Naive thymus-derived CD8-positive, alpha-beta T cell (primary cell): ENCODE measurements around the gene DOCK6. TPM values are rescaled to one million over a fixed set of nuclear protein-coding genes. Genes with fewer than 3 reads are reported as not detected.
A peak's percentile ranks its signal among the peaks of the same experiment; 100 is the strongest.

ENCODE experiments used
- ATAC-seq, 2 donors: fragments of 150-1000 bp; cut with Tn5 transposase in 1 of 2; sonication (Bioruptor Pico), chemical (Tn5 transposase) in 1 of 2; 1 replicate in 1 of 2; 2 replicates in 1 of 2; pipeline ENCODE4 v1.10.0; 2021; ENCODE audit warnings: mild to moderate bottlenecking in 2 of 2, moderate library complexity in 2 of 2
- POLR2A ChIA-PET: fragments of 350-600 bp; sonication (Branson Sonifier 250); formaldehyde crosslinking; loops from one replicate; lab custom pipeline; 2021; ENCODE audit warnings: antibody characterized with exemption; lab: Charles Lee
- DNase-seq, 10 donors: peaks; one replicate each; pipeline versions ENCODE4 v3.0.0 to v3.0.0-alpha.2; 2020 to 2022
- H3K27ac Mint-ChIP-seq, 10 donors: one replicate each; pipeline ENCODE4 v1.8.0; 2020 to 2022; ENCODE audit warnings: mild to moderate bottlenecking in 10 of 10, mixed read lengths in 10 of 10, moderate library complexity in 4 of 10, inconsistent platforms in 1 of 10
- H3K27me3 Mint-ChIP-seq, 5 donors: one replicate each; pipeline ENCODE4 v1.8.0; 2021 to 2022; ENCODE audit warnings: mixed read lengths in 5 of 5
- H3K36me3 Mint-ChIP-seq, 3 donors: one replicate each; pipeline ENCODE4 v1.8.0; 2020 to 2022; ENCODE audit warnings: mixed read lengths in 3 of 3, mild to moderate bottlenecking in 2 of 3, inconsistent platforms in 1 of 3
- H3K4me1 Mint-ChIP-seq, 4 donors: one replicate each; pipeline ENCODE4 v1.8.0; 2021 to 2022; ENCODE audit warnings: mixed read lengths in 4 of 4
- H3K4me3 Mint-ChIP-seq, 10 donors: one replicate each; pipeline ENCODE4 v1.8.0; 2020 to 2022; ENCODE audit warnings: mild to moderate bottlenecking in 10 of 10, mixed read lengths in 10 of 10, moderate library complexity in 6 of 10, inconsistent platforms in 1 of 10
- H3K9me3 Mint-ChIP-seq, 9 donors: one replicate each; pipeline ENCODE4 v1.8.0; 2020 to 2022; ENCODE audit warnings: mixed read lengths in 9 of 9, mild to moderate bottlenecking in 3 of 9, inconsistent platforms in 1 of 9, moderate library complexity in 1 of 9
- polyA plus RNA-seq, 3 donors: library from polyadenylated mRNA; unstranded; fragments of 300-500 nt; fragmentation: Illumina TruSeq; gene quantifications; one replicate each; pipeline ENCODE4 v1.2.3, GENCODE V29; 2021
- total RNA-seq, 8 experiments: library from RNA in 2 of 8; stranded (reverse) in 2 of 8; gene quantifications; one replicate each; pipeline ENCODE4 v1.2.3 and lab custom pipeline; 2021 to 2026

Gene DOCK6
- total and polyA plus RNA-seq, 5 experiments from 2014 or later = 0.16 to 0.34 TPM; not detected in 3

DNA sequence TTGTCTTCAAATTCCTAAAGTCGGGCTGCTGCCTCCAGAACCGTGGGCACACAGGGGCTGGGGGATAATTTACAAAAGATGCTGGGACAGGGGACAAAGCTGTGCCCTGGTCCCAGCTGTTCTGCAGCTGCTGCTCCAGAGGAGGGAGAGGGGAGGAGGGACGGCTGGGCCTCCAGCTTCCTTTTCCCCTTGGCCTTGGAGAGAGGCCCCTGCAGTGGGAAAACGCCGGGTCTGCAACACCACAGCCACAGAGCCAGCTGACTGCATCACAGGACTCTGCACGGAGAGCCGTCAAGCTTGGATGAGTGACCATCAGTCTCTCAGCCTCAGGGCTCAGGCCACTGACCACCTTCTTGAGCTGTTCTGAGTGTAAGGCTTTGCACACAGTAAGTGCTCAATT lies 6.1 kb downstream of the DOCK6 start:
- DNase-seq (no peak), ATAC-seq (no peak)
- POLR2A ChIA-PET = no interaction called here
- H3K4me3 Mint-ChIP-seq = no peak overlapping the region
- H3K27me3 Mint-ChIP-seq = peaks cover 6 to 19% (median 7%) of the 10 kb centered on the region in 5 donors
- H3K36me3 Mint-ChIP-seq = peaks cover 0 to 4% (median 0%) of the 10 kb centered on the region in 3 donors
- H3K27ac Mint-ChIP-seq = no peak overlapping the region
- H3K9me3 Mint-ChIP-seq = peaks cover 0 to 2% (median 0%) of the 10 kb centered on the region in 9 donors
- H3K4me1 Mint-ChIP-seq = peaks cover 0 to 4% (median 2%) of the 10 kb centered on the region in 4 donors

DNA sequence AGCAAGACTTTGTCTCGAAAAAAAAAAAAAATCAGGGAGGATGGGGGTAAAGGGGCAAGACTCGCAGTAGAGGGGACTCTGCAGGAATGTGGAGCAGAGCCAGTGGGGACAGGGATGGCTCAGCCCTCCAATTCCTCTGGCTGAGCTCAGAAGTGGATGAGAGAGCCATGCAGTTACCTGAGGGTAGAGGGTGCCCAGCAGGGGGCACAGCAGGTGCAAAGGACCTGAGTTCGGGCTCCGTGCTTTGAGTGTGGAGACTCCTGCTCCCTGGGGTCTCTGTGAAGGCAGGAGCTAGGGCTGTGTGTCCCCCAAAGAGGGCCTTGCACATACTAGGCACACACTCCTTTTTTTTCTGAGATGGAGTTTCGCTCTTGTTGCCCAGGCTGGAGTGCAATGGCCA lies 7.7 kb downstream of the DOCK6 start:
- H3K4me1 Mint-ChIP-seq = no peaks in the 10 kb centered on the region
- POLR2A ChIA-PET = no interaction called here
- DNase-seq (no peak), ATAC-seq (no peak)
- no peak overlapping the region for H3K4me3 Mint-ChIP-seq
- peaks cover 0 to 8% (median 3%) of the 10 kb centered on the region in 5 donors for H3K27me3 Mint-ChIP-seq
- peaks cover 0 to 2% (median 0%) of the 10 kb centered on the region in 3 donors for H3K36me3 Mint-ChIP-seq
- H3K9me3 Mint-ChIP-seq = no peaks in the 10 kb centered on the region
- no peak overlapping the region for H3K27ac Mint-ChIP-seq

DNA sequence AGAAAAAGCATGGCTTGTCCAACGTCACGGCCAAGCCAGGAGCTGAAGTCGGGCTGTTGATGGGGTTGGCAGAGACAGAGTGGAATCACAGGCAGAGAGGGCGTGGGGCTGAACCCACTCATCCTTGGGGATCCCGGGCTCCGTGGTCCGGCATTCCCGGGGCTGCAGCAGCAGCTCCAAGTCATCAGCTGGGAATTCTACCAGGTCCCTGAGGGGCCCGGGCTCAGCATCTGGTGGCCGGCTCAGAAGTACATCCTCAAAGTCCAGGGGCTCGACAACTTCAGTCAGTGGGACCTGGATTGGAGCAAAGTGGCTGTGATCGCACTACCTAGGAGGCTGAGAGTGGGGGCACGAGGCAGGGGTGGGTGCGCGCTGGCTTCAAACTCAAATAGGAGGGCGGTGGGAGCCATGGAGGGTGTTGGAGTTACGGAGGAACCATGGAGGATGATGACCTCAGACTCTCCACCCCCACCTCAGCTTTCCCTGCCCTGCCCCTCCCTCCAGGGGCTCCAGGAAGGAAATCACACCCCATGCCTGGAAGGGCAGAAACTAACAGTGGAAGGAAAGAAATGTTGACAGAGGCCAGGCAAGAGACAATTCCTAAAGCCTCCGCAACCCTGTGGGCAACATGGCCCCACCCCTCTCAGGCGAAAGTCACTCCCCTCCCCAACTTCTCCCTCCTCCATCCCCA lies 9.5 kb downstream of the DOCK6 start:
- POLR2A ChIA-PET = no interaction called here
- Mint-ChIP-seq H3K4me3 (no peak overlapping the region), H3K4me1 (no peaks in the 10 kb centered on the region), H3K27me3 (peaks cover 1 to 9% (median 4%) of the 10 kb centered on the region in 5 donors), H3K27ac (no peak overlapping the region), H3K36me3 (no peaks in the 10 kb centered on the region), H3K9me3 (no peaks in the 10 kb centered on the region)
- no peak for ATAC-seq
- no peak for DNase-seq

DNA sequence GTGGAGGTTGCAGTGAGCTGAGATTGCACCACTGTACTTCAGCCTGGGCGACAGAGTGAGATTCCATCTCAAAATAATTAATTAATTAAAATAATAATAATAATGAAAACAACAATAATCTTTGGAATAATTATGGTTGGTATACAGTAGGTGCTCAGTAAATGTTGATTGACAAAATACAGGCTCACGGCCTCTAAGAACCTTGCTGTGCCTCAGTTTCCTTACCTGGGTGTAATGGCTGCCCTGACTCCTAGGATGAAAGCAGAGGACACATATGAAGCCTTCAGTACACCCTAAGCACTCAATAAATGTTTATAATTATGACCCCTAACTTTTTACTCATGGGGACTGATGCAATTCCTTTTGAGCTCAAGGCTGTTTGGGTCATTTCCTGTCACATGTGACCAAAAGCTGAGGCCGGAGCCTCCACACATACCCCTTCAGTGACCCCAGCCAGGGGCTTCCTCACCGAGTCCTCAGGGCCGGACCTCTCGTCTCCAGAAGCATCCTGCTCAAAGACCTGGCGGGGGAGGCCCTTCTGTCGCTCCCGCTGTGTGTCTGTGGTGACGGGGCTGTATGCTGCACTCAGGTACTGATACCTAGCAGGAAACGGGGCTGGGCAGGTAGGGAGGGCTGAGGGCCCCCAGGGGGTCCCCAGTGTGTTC lies 10.5 kb downstream of the DOCK6 start:
- H3K4me1 Mint-ChIP-seq = no peaks in the 10 kb centered on the region
- no peak overlapping the region for H3K27ac Mint-ChIP-seq
- H3K36me3 Mint-ChIP-seq = peaks cover 0 to under 1% (median 0%) of the 10 kb centered on the region in 3 donors
- H3K4me3 Mint-ChIP-seq = no peak overlapping the region
- no peaks in the 10 kb centered on the region for H3K9me3 Mint-ChIP-seq
- DNase-seq (no peak), ATAC-seq (no peak)
- POLR2A ChIA-PET = no interaction called here
- H3K27me3 Mint-ChIP-seq = peaks cover 3 to 15% (median 9%) of the 10 kb centered on the region in 5 donors

DNA sequence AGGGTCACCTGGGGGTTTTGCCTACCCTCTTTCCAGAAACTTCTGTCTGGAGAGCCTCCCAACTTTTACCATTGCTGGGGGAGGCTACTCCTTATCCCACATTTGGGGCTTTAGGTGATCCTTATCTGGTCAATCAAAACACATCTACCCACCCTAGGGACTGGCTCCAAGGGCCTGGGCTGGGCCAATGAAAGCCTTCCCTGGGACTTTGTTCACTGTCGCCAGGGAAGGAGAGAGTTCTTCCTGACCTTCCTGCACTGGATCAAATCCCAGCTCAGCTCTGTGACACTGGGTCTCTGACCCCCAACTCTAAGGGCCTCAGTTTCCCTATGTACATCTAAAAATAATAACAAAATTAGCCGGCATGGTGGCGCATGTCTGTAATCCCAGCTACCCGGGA lies 11.1 kb downstream of the DOCK6 start:
- POLR2A ChIA-PET = no interaction called here
- Mint-ChIP-seq H3K27ac (no peak overlapping the region), H3K4me1 (no peaks in the 10 kb centered on the region), H3K27me3 (peaks cover 7 to 21% (median 14%) of the 10 kb centered on the region in 5 donors), H3K36me3 (peaks cover 0 to 3% (median 0%) of the 10 kb centered on the region in 3 donors), H3K9me3 (no peaks in the 10 kb centered on the region), H3K4me3 (no peak overlapping the region)
- no peak for ATAC-seq
- DNase-seq = no peak

DNA sequence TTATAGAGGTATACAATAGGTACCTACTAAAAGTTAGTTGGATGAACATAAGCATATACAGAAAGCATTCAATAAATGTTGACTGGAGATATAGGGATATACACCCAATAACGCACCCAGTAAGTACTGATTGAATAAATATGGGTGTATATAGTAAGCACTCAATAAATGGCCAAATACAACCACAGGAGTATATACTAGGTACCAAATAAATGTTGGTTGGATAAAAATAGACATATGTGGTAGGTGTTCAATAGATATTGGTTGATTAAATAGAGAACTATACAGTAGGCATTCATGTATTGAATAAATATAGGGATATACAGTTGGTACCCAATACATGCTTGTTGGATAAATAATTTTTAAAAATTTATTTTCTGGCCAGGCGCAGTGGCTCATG lies 13.5 kb downstream of the DOCK6 start:
- Mint-ChIP-seq H3K4me1 (peaks cover 0 to 2% (median 1%) of the 10 kb centered on the region in 4 donors), H3K27me3 (peaks cover 5 to 39% (median 16%) of the 10 kb centered on the region in 5 donors), H3K36me3 (peaks cover 0 to 3% (median 0%) of the 10 kb centered on the region in 3 donors), H3K9me3 (no peaks in the 10 kb centered on the region), H3K4me3 (no peak overlapping the region), H3K27ac (no peak overlapping the region)
- ATAC-seq = no peak
- POLR2A ChIA-PET = no interaction called here
- no peak for DNase-seq

DNA sequence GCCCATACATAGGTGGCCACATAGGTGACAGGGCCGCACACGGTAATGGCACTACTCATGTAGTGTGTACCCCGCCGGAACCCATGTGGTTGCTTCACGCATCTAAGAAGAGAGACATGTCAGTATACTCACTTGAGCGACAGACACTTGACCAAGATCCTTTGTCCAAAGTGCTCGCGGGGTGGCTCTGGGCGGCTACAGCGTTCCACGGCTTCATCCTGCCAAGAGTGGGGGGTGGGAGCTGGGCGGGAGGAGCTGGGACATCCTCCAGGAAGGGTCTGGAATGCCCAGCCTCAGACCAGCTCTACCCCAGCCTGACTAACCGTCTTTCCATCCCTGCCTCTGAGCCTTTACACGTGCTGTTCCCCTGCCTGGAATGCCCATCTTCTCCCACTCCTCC lies 14.4 kb downstream of the DOCK6 start:
- POLR2A ChIA-PET = interaction anchor here (0.6 kb wide), 1 partner anchor 17 kb away, joined by 3 read pairs; no protein-coding TSS in a partner anchor
- peaks cover 5 to 8% (median 5%) of the 10 kb centered on the region in 4 donors for H3K4me1 Mint-ChIP-seq
- ATAC-seq = no peak
- no peak overlapping the region for H3K4me3 Mint-ChIP-seq
- H3K27me3 Mint-ChIP-seq = peaks cover 9 to 48% (median 20%) of the 10 kb centered on the region in 5 donors
- peaks cover 0 to 3% (median 0%) of the 10 kb centered on the region in 3 donors for H3K36me3 Mint-ChIP-seq
- no peak for DNase-seq
- no peak overlapping the region for H3K27ac Mint-ChIP-seq
- no peaks in the 10 kb centered on the region for H3K9me3 Mint-ChIP-seq

DNA sequence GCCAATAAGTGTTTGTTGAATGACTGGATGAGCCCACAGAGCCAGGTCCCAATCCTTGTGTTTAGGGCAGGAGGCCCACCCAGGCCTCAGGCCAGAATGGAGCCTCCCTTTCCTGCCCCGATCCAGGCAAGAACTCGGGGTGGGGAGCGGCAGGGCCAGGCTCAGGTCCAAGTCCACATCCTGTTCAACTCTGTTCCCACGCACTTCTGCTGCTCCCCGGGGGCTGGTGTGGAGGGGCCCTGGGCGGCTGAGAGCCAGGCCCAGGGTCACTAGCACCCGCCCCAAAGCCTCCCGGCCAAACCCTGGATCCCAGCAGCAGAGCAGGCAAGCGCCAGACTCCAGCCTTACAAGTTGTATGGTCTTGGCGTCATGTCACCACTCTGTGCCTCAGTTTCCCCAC lies 14.9 kb downstream of the DOCK6 start:
- DNase-seq = no peak
- ATAC-seq = no peak
- Mint-ChIP-seq H3K27me3 (peaks cover 11 to 53% (median 25%) of the 10 kb centered on the region in 5 donors), H3K36me3 (peaks cover 0 to 3% (median 0%) of the 10 kb centered on the region in 3 donors), H3K27ac (no peak overlapping the region), H3K4me1 (peaks cover 5 to 8% (median 5%) of the 10 kb centered on the region in 4 donors), H3K9me3 (no peaks in the 10 kb centered on the region), H3K4me3 (no peak overlapping the region)
- POLR2A ChIA-PET = no interaction called here

DNA sequence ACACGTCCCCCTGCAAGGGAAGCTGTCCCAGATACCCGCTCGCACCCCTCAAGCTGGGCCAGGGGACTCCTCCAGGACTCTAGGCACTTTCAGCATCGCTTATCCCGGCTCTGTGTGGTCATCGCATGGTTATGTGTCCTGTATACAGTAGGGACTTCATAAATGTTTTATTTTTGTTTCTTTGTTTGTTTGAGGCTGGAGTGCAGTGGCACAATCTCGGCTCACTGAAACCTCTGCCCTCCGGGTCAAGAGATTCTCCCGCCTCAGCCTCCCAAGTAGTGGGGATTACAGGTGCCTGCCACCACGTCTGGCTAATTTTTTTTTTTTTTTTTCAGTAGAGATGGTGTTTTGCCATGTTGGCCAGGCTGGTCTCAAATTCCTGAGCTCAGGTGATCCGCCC lies 15.4 kb downstream of the DOCK6 start:
- no peak for DNase-seq
- Mint-ChIP-seq H3K36me3 (peaks cover 0 to 3% (median 0%) of the 10 kb centered on the region in 3 donors), H3K27me3 (peaks cover 11 to 58% (median 25%) of the 10 kb centered on the region in 5 donors), H3K27ac (no peak overlapping the region), H3K9me3 (no peaks in the 10 kb centered on the region), H3K4me1 (peaks cover 5 to 8% (median 5%) of the 10 kb centered on the region in 4 donors), H3K4me3 (no peak overlapping the region)
- no peak for ATAC-seq
- POLR2A ChIA-PET = no interaction called here

DNA sequence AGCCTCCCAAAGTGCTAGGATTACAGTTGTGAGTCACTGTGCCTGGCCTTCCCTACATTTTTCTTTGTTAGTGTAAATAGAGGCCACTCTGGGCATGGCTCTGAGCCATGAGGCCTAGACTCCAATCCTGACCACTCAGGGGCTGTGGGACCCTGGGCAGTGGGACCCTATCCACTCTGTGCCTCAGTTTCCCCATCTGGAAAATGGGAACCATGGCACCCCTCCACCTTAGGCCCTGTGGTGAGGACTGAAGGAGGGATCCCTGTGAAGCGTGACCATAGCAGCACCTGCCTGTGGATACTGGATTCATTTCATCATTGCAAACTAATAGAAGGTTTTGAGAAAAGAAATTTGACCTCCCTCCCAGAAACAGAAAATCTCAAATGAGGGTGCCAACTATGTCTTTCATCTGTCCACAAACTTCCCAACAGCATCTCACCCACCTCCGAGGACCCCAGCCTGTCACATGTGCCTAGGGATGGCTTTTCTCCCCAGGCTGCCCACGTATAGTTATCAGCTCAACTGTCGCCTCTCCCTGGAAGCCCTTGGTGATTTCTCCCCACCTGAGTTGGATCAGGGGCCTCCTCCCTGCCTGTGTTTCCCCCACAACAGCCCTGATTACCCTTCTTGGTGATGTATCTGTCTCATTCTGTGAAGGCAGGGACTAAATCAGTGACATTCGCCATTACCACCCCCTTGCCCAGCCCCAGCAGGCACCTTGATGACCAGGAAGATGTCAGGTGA lies 17.3 kb downstream of the DOCK6 start:
- Mint-ChIP-seq H3K27ac (no peak overlapping the region), H3K4me3 (no peak overlapping the region), H3K36me3 (peaks cover 0 to 3% (median 0%) of the 10 kb centered on the region in 3 donors), H3K4me1 (peaks cover 5 to 8% (median 5%) of the 10 kb centered on the region in 4 donors), H3K27me3 (peaks cover 12 to 69% (median 33%) of the 10 kb centered on the region in 5 donors), H3K9me3 (no peaks in the 10 kb centered on the region)
- POLR2A ChIA-PET = no interaction called here
- no peak for DNase-seq
- ATAC-seq = no peak

DNA sequence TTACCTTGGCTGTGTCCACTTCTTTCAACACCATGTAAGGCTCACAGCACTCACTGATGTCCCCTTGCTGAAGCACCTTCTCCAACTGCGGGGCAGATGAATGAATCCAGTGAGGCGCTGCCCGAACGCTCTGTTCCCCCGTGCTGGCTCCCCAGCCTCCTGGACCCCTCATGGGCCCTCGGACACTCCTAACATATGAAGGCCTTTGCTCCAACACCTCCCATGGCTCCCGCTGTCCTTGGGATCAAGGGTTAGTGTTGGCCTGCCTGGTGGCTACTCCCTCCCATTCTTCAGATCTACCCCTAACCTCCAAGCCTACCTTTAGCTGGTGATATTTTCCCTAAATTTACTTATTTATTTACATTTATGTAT lies 18.5 kb downstream of the DOCK6 start:
- POLR2A ChIA-PET = no interaction called here
- Mint-ChIP-seq H3K27ac (no peak overlapping the region), H3K27me3 (peaks cover 12 to 69% (median 33%) of the 10 kb centered on the region in 5 donors), H3K9me3 (peaks cover 0 to 10% (median 4%) of the 10 kb centered on the region in 9 donors), H3K4me3 (peak overlapping the region in 5 of 10 donors; percentile 8 to 67 (median 39)), H3K36me3 (peaks cover 3 to 4% (median 3%) of the 10 kb centered on the region in 3 donors), H3K4me1 (peaks cover 5 to 8% (median 5%) of the 10 kb centered on the region in 4 donors)
- ATAC-seq = no peak
- DNase-seq = no peak
